Measurements from ENCODE around the gene GPS2. TPM values are rescaled to one million over a fixed set of nuclear protein-coding genes. Genes with fewer than 3 reads are reported as not detected.
"Not testable (repeated sequence)": the region's sequence is repeated elsewhere in the genome, so short reads cannot be mapped to it uniquely, and the experiment has no call there.

The GPS2 gene
- total and polyA plus RNA-seq, 5 donors from 2014 or later = 79.3 to 129 (median 103) TPM

- no peaks in the 10 kb centered on the region for H3K27me3 ChIP-seq (ENCODE audit: control insufficient read depth, insufficient read depth, low read length)
- no peaks in the 10 kb centered on the region for H3K9me3 Mint-ChIP-seq
- H3K4me3 Mint-ChIP-seq = peak within 1 kb of the TSS; percentile 94 to 99 (median 96)
- H3K4me1 ChIP-seq (ENCODE audit: control insufficient read depth, insufficient read depth, low read length, poor library complexity, severe bottlenecking) = peaks cover 69% of the 10 kb centered on the region
- H3K36me3 ChIP-seq (ENCODE audit: control insufficient read depth, insufficient read depth, low read length) = peaks cover 19% of the 10 kb centered on the region
- H3K4me1 Mint-ChIP-seq = peaks cover 9 to 86% (median 35%) of the 10 kb centered on the region in 4 donors
- peaks cover 16% of the 10 kb centered on the region for H3K36me3 Mint-ChIP-seq
- no peaks in the 10 kb centered on the region for H3K27me3 Mint-ChIP-seq
- H3K27ac Mint-ChIP-seq = peak within 1 kb of the TSS; percentile 93 to 98 (median 96)
- peak; percentile 77 to 93 (median 79) for DNase-seq
- H3K4me3 ChIP-seq (ENCODE audit: low read depth, low read length) = peak within 1 kb of the TSS; percentile 90
- H3K9me3 ChIP-seq (ENCODE audit: control insufficient read depth in 2 of 2, low read length in 2 of 2) = no peaks in the 10 kb centered on the region
- peak within 1 kb of the TSS; percentile 78 for H3K27ac ChIP-seq (ENCODE audit: insufficient read depth, low read length, poor library complexity, severe bottlenecking)
- ATAC-seq (ENCODE audit: low read depth in 2 of 2) = peak; percentile 94
Observed at GRCh38 chr17:7336240-7337175, 21.3 kb upstream of the GPS2 start, which contains the start of gene ACAP1. Gene ACAP1 (plus strand): TSS chr17:7336529. CDS start chr17:7336735, 206 bp downstream.

GRCh38 chr17:7335765-7336164 is 20.6 kb upstream of the GPS2 start:
- not testable (repeated sequence) for H3K27me3 Mint-ChIP-seq; ATAC-seq (ENCODE audit: low read depth in 2 of 2); H3K9me3 ChIP-seq (ENCODE audit: control insufficient read depth in 2 of 2, low read length in 2 of 2); H3K27me3 ChIP-seq (ENCODE audit: control insufficient read depth, insufficient read depth, low read length); DNase-seq; H3K9me3 Mint-ChIP-seq
- peak overlapping the region; percentile 94 to 99 (median 96) for H3K4me3 Mint-ChIP-seq
- Histone ChIP-seq H3K4me3 (ENCODE audit: low read depth, low read length) (peak overlapping the region; percentile 90), H3K36me3 (ENCODE audit: control insufficient read depth, insufficient read depth, low read length) (peaks cover 13% of the 10 kb centered on the region), H3K27ac (ENCODE audit: insufficient read depth, low read length, poor library complexity, severe bottlenecking) (peak overlapping the region; percentile 78), H3K4me1 (ENCODE audit: control insufficient read depth, insufficient read depth, low read length, poor library complexity, severe bottlenecking) (peaks cover 73% of the 10 kb centered on the region)
- peak overlapping the region; percentile 93 to 98 (median 96) for H3K27ac Mint-ChIP-seq
- peaks cover 14% of the 10 kb centered on the region for H3K36me3 Mint-ChIP-seq
- peaks cover 9 to 85% (median 34%) of the 10 kb centered on the region in 4 donors for H3K4me1 Mint-ChIP-seq

- H3K4me1 Mint-ChIP-seq = peaks cover 9 to 86% (median 33%) of the 10 kb centered on the region in 4 donors
Observed at GRCh38 chr17:7334938-7335538, 19.9 kb upstream of the GPS2 start.

DNA sequence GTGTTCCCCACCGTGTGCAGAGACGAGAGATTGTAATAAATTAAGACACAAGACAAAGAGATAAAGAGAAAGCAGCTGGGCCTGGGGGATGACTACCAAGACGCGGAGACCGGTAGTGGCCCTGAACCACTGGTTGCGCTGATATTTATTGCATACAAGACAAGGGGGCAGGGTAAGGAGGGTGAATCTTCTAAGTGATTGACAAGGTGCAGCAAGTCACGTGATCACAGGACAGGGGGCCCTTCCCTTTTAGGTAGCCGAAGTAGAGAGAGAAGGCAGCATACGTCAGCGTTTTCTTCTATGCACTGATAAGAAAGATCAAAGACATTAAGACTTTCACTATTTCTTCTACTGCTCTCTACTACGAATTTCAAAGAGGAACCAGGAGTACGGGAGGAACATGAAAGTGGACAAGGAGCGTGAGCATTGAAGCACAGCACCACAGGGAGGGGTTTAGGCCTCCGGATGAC is 17.5 kb upstream of the GPS2 start:
- not testable (repeated sequence) for H3K27me3 Mint-ChIP-seq; H3K36me3 ChIP-seq (ENCODE audit: control insufficient read depth, insufficient read depth, low read length); ATAC-seq (ENCODE audit: low read depth in 2 of 2); H3K9me3 ChIP-seq (ENCODE audit: control insufficient read depth in 2 of 2, low read length in 2 of 2); H3K9me3 Mint-ChIP-seq; H3K36me3 Mint-ChIP-seq; H3K27me3 ChIP-seq (ENCODE audit: control insufficient read depth, insufficient read depth, low read length)
- Mint-ChIP-seq H3K4me1 (peaks cover 19 to 83% (median 36%) of the 10 kb centered on the region in 4 donors), H3K27ac (peak overlapping the region; percentile 65 to 89 (median 89)), H3K4me3 (peak overlapping the region; percentile 38 to 94 (median 82))
- peak overlapping the region; percentile 41 for H3K4me3 ChIP-seq (ENCODE audit: low read depth, low read length)
- DNase-seq = peak; percentile 48 to 80 (median 68)
- H3K27ac ChIP-seq (ENCODE audit: insufficient read depth, low read length, poor library complexity, severe bottlenecking) = peak overlapping the region; percentile 58
- peaks cover 70% of the 10 kb centered on the region for H3K4me1 ChIP-seq (ENCODE audit: control insufficient read depth, insufficient read depth, low read length, poor library complexity, severe bottlenecking)

More at GRCh38 chr17:7334938-7335538, 19.9 kb upstream of the GPS2 start:
- peaks cover 8% of the 10 kb centered on the region for H3K36me3 ChIP-seq (ENCODE audit: control insufficient read depth, insufficient read depth, low read length)
- H3K27me3 ChIP-seq (ENCODE audit: control insufficient read depth, insufficient read depth, low read length) = no peaks in the 10 kb centered on the region
- ATAC-seq (ENCODE audit: low read depth in 2 of 2) (no peak), DNase-seq (no peak)
- H3K27ac Mint-ChIP-seq = peak overlapping the region; percentile 93 to 98 (median 96)
- H3K36me3 Mint-ChIP-seq = peaks cover 14% of the 10 kb centered on the region
- H3K9me3 Mint-ChIP-seq = no peaks in the 10 kb centered on the region
- H3K4me3 ChIP-seq (ENCODE audit: low read depth, low read length) = no peak overlapping the region
- H3K4me1 ChIP-seq (ENCODE audit: control insufficient read depth, insufficient read depth, low read length, poor library complexity, severe bottlenecking) = peaks cover 78% of the 10 kb centered on the region
- H3K4me3 Mint-ChIP-seq = peak overlapping the region; percentile 78 to 99 (median 96)
- H3K27ac ChIP-seq (ENCODE audit: insufficient read depth, low read length, poor library complexity, severe bottlenecking) = peak overlapping the region; percentile 78
- no peaks in the 10 kb centered on the region for H3K9me3 ChIP-seq (ENCODE audit: control insufficient read depth in 2 of 2, low read length in 2 of 2)
- no peaks in the 10 kb centered on the region for H3K27me3 Mint-ChIP-seq

DNA sequence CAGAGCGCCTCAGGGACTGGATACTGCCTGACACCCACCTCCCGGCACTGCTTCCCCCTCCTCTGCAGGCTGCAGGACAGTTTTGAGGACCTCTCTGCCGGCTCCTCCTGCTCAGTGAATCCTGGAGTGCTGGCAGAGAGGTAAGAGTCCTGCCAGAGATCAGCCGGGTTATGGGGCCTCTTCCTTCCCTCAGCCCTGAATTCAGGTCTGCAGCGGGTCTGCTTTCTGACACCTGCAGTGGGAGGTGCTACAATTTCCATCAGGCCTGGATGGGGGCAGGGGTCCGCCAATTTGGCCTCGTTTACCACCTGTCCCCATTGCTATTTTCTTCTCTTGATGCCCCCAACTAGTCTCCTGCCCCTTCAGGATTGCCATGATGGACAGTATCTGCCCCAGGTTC is 17.0 kb upstream of the GPS2 start:
- no peaks in the 10 kb centered on the region for H3K27me3 ChIP-seq (ENCODE audit: control insufficient read depth, insufficient read depth, low read length)
- ATAC-seq (ENCODE audit: low read depth in 2 of 2) = no peak
- DNase-seq = no peak
- no peaks in the 10 kb centered on the region for H3K36me3 ChIP-seq (ENCODE audit: control insufficient read depth, insufficient read depth, low read length)
- H3K27ac ChIP-seq (ENCODE audit: insufficient read depth, low read length, poor library complexity, severe bottlenecking) = peak overlapping the region; percentile 58
- Mint-ChIP-seq H3K27me3 (peaks cover 8% of the 10 kb centered on the region), H3K4me1 (peaks cover 19 to 80% (median 35%) of the 10 kb centered on the region in 4 donors), H3K4me3 (peak overlapping the region; percentile 38 to 94 (median 82)), H3K9me3 (no peaks in the 10 kb centered on the region), H3K36me3 (peaks cover 2% of the 10 kb centered on the region), H3K27ac (peak overlapping the region; percentile 65 to 89 (median 89))
- peaks cover 65% of the 10 kb centered on the region for H3K4me1 ChIP-seq (ENCODE audit: control insufficient read depth, insufficient read depth, low read length, poor library complexity, severe bottlenecking)
- H3K4me3 ChIP-seq (ENCODE audit: low read depth, low read length) = peak overlapping the region; percentile 41
- H3K9me3 ChIP-seq (ENCODE audit: control insufficient read depth in 2 of 2, low read length in 2 of 2) = no peaks in the 10 kb centered on the region

GRCh38 chr17:7330638-7331015 is 15.5 kb upstream of the GPS2 start:
- DNase-seq = no peak
- Mint-ChIP-seq H3K4me3 (peak overlapping the region; percentile 68 to 97 (median 96)), H3K9me3 (no peaks in the 10 kb centered on the region), H3K4me1 (peaks cover 19 to 71% (median 29%) of the 10 kb centered on the region in 4 donors), H3K36me3 (peaks cover 3% of the 10 kb centered on the region), H3K27me3 (peaks cover 8% of the 10 kb centered on the region), H3K27ac (peak overlapping the region; percentile 38 to 98 (median 98))
- Histone ChIP-seq H3K4me3 (ENCODE audit: low read depth, low read length) (no peak overlapping the region), H3K27me3 (ENCODE audit: control insufficient read depth, insufficient read depth, low read length) (no peaks in the 10 kb centered on the region), H3K36me3 (ENCODE audit: control insufficient read depth, insufficient read depth, low read length) (peaks cover 7% of the 10 kb centered on the region), H3K27ac (ENCODE audit: insufficient read depth, low read length, poor library complexity, severe bottlenecking) (peak overlapping the region; percentile 85), H3K4me1 (ENCODE audit: control insufficient read depth, insufficient read depth, low read length, poor library complexity, severe bottlenecking) (peaks cover 50% of the 10 kb centered on the region), H3K9me3 (ENCODE audit: control insufficient read depth in 2 of 2, low read length in 2 of 2) (no peaks in the 10 kb centered on the region)
- ATAC-seq (ENCODE audit: low read depth in 2 of 2) = no peak

- H3K4me3 ChIP-seq (ENCODE audit: low read depth, low read length) = peak overlapping the region; percentile 77
- H3K9me3 ChIP-seq (ENCODE audit: control insufficient read depth in 2 of 2, low read length in 2 of 2) = no peaks in the 10 kb centered on the region
- no peaks in the 10 kb centered on the region for H3K27me3 ChIP-seq (ENCODE audit: control insufficient read depth, insufficient read depth, low read length)
- H3K4me1 ChIP-seq (ENCODE audit: control insufficient read depth, insufficient read depth, low read length, poor library complexity, severe bottlenecking) = peaks cover 45% of the 10 kb centered on the region
- peak overlapping the region; percentile 98 to 99 (median 98) for H3K27ac Mint-ChIP-seq
- H3K27ac ChIP-seq (ENCODE audit: insufficient read depth, low read length, poor library complexity, severe bottlenecking) = peak overlapping the region; percentile 85
- peak; percentile 56 for ATAC-seq (ENCODE audit: low read depth in 2 of 2)
- H3K9me3 Mint-ChIP-seq = no peaks in the 10 kb centered on the region
- peaks cover 8% of the 10 kb centered on the region for H3K27me3 Mint-ChIP-seq
- H3K4me3 Mint-ChIP-seq = peak overlapping the region; percentile 94 to 97 (median 96)
- H3K36me3 Mint-ChIP-seq = peaks cover 3% of the 10 kb centered on the region
- peak; percentile 68 to 90 (median 83) for DNase-seq
- peaks cover 8% of the 10 kb centered on the region for H3K36me3 ChIP-seq (ENCODE audit: control insufficient read depth, insufficient read depth, low read length)
- peaks cover 19 to 66% (median 27%) of the 10 kb centered on the region in 4 donors for H3K4me1 Mint-ChIP-seq
Observed at GRCh38 chr17:7329997-7330637, 15.0 kb upstream of the GPS2 start.
